Measurements from ENCODE around the gene LRRC37A3.
"Not testable (repeated sequence)": the region's sequence is repeated elsewhere in the genome, so short reads cannot be mapped to it uniquely, and the experiment has no call there.

- TF ChIP-seq ELF4 (IDR thresholded peaks at IDR 0.05); LEF1 (IDR thresholded peaks at IDR 0.05; ENCODE audit: borderline replicate concordance); CTBP1 (IDR thresholded peaks at IDR 0.05; ENCODE audit: borderline replicate concordance); ARNT (IDR thresholded peaks at IDR 0.05); ZNF384 (IDR thresholded peaks at IDR 0.05); SUZ12 (IDR thresholded peaks at IDR 0.05); FOXA1 (IDR thresholded peaks at IDR 0.05); TARDBP (IDR thresholded peaks at IDR 0.05): not testable (repeated sequence)
Observed at GRCh38 chr17:64829824-64830630, 89.3 kb downstream of the LRRC37A3 start.

All from HEK293T (cell line).